GM21576 (cell line): Measurements from ENCODE around the gene SRSF4.
"Not testable (repeated sequence)": the region's sequence is repeated elsewhere in the genome, so short reads cannot be mapped to it uniquely, and the experiment has no call there.

Source experiments
- ATAC-seq: cut with Tn5 transposase; IDR thresholded peaks from one replicate; pipeline ENCODE4 v1.9.1; 2021; ENCODE audit warnings: mild to moderate bottlenecking, moderate library complexity; ENCODE audit not compliant: unreplicated experiment

SRSF4 gene

GRCh38 chr1:29181413-29182225 lies at the start of gene SRSF4:
Gene SRSF4 (minus strand): TSS chr1:29181900. CDS start chr1:29181752, 148 bp downstream.
- peak; percentile 82 for ATAC-seq

- ATAC-seq, result peak; percentile 81
These were observed 49.1 kb upstream of the SRSF4 start, which contains the start of gene MECR for GRCh38 chr1:29230553-29231378. Gene MECR (minus strand): TSS chr1:29230934. CDS start chr1:29230906, 28 bp downstream.

- no peak for ATAC-seq
These were observed 48.5 kb upstream of the SRSF4 start for GRCh38 chr1:29230204-29230552.

GRCh38 chr1:29227511-29227910 lies 45.8 kb upstream of the SRSF4 start:
- no peak for ATAC-seq

GRCh38 chr1:29225361-29225760 lies 43.7 kb upstream of the SRSF4 start:
- ATAC-seq, result no peak

- no peak for ATAC-seq
These were observed 42.7 kb upstream of the SRSF4 start for GRCh38 chr1:29224356-29224837.

- ATAC-seq, result no peak
These were observed 41.8 kb upstream of the SRSF4 start for GRCh38 chr1:29223521-29223920.

GRCh38 chr1:29222686-29223085 lies 41.0 kb upstream of the SRSF4 start:
- ATAC-seq, result no peak

- not testable (repeated sequence) for ATAC-seq
These were observed 40.6 kb upstream of the SRSF4 start for GRCh38 chr1:29222260-29222659.

- no peak for ATAC-seq
These were observed 39.6 kb upstream of the SRSF4 start for GRCh38 chr1:29221296-29221695.

- no peak for ATAC-seq
These were observed 36.5 kb upstream of the SRSF4 start for GRCh38 chr1:29218223-29218622.

GRCh38 chr1:29217633-29218032 lies 35.9 kb upstream of the SRSF4 start:
- no peak for ATAC-seq

- no peak for ATAC-seq
These were observed 31.4 kb upstream of the SRSF4 start for GRCh38 chr1:29213055-29213454.

- ATAC-seq, result no peak
These were observed 29.7 kb upstream of the SRSF4 start for GRCh38 chr1:29211086-29212030.

- no peak for ATAC-seq
These were observed 28.8 kb upstream of the SRSF4 start for GRCh38 chr1:29210278-29211085.

GRCh38 chr1:29209173-29209572 lies 27.5 kb upstream of the SRSF4 start:
- no peak for ATAC-seq

- ATAC-seq, result no peak
These were observed 26.7 kb upstream of the SRSF4 start for GRCh38 chr1:29208442-29208841.

GRCh38 chr1:29202584-29203340 lies 21.1 kb upstream of the SRSF4 start:
- peak; percentile 68 for ATAC-seq

GRCh38 chr1:29202053-29202452 lies 20.4 kb upstream of the SRSF4 start:
- ATAC-seq, result no peak
